ENCODE results near the gene XRCC6.
A peak's percentile ranks its signal among the peaks of the same experiment; 100 is the strongest.
"Not testable (repeated sequence)": the region's sequence is repeated elsewhere in the genome, so short reads cannot be mapped to it uniquely, and the experiment has no call there.

XRCC6 gene

GRCh38 chr22:41598891-41599635 is 22.0 kb upstream of the XRCC6 start:
- DNase-seq = no peak

GRCh38 chr22:41600976-41601375 is 20.1 kb upstream of the XRCC6 start:
- DNase-seq = no peak

- DNase-seq = no peak
These were observed 17.2 kb upstream of the XRCC6 start for GRCh38 chr22:41603873-41604332.

- DNase-seq = no peak
These were observed 12.7 kb upstream of the XRCC6 start for GRCh38 chr22:41608386-41608785.

- no peak for DNase-seq
These were observed 8.3 kb upstream of the XRCC6 start for GRCh38 chr22:41612603-41613306.

- DNase-seq = no peak
These were observed 7.6 kb upstream of the XRCC6 start for GRCh38 chr22:41613456-41613855.

GRCh38 chr22:41619979-41620588 is 1.0 kb upstream of the XRCC6 start:
- DNase-seq = peak in 1 of 2 experiments; percentile 58

- DNase-seq = peak; percentile 42 to 58
These were observed 451 bp upstream of the XRCC6 start, which contains the start of gene DESI1 for GRCh38 chr22:41620589-41621098. TSS of gene DESI1 (minus strand) at chr22:41621043. CDS start at chr22:41620839, 204 bp downstream.

GRCh38 chr22:41621911-41622179 is 750 bp downstream of the XRCC6 start:
- no peak for DNase-seq

GRCh38 chr22:41625577-41625976 is 4.5 kb downstream of the XRCC6 start:
- no peak for DNase-seq

GRCh38 chr22:41631115-41631514 is 10.0 kb downstream of the XRCC6 start:
- DNase-seq = not testable (repeated sequence)

GRCh38 chr22:41631615-41632014 is 10.5 kb downstream of the XRCC6 start:
- DNase-seq = not testable (repeated sequence)

- not testable (repeated sequence) for DNase-seq
These were observed 13.5 kb downstream of the XRCC6 start for GRCh38 chr22:41634610-41635009.

GRCh38 chr22:41636467-41636866 is 15.4 kb downstream of the XRCC6 start:
- no peak for DNase-seq

- not testable (repeated sequence) for DNase-seq
These were observed 16.5 kb downstream of the XRCC6 start for GRCh38 chr22:41637623-41638022.

GRCh38 chr22:41638124-41638523 is 17.0 kb downstream of the XRCC6 start:
- DNase-seq = no peak

- no peak for DNase-seq
These were observed 17.7 kb downstream of the XRCC6 start for GRCh38 chr22:41638748-41639147.

GRCh38 chr22:41641854-41642253 is 20.8 kb downstream of the XRCC6 start:
- DNase-seq = no peak

- DNase-seq = no peak
These were observed 21.4 kb downstream of the XRCC6 start for GRCh38 chr22:41642331-41643110.

- DNase-seq = no peak
These were observed 26.7 kb downstream of the XRCC6 start for GRCh38 chr22:41647771-41648170.

GRCh38 chr22:41648432-41648831 is 27.3 kb downstream of the XRCC6 start:
- no peak for DNase-seq

GRCh38 chr22:41650229-41650628 is 29.1 kb downstream of the XRCC6 start:
- DNase-seq = no peak

GRCh38 chr22:41650821-41651220 is 29.7 kb downstream of the XRCC6 start:
- no peak for DNase-seq

Measured in NCI-H526 (cell line).